A172 (cell line): ENCODE measurements around the gene CEP162. TPM values are rescaled to one million over a fixed set of nuclear protein-coding genes. Genes with fewer than 3 reads are reported as not detected.
"Not testable (repeated sequence)": the region's sequence is repeated elsewhere in the genome, so short reads cannot be mapped to it uniquely, and the experiment has no call there.

Experiments
- DNase-seq: peaks from one replicate; pipeline ENCODE4 v3.0.0-alpha.2; 2015; ENCODE audit warnings: low spot score
- total RNA-seq: library from RNA; depleted of rRNA; stranded (reverse); fragments of >200 nt; shearing (Covaris generic); gene quantifications from 2 replicates; pipeline ENCODE4 v1.2.3, GENCODE V29; 2014; rRNA removed

Gene CEP162
- total RNA-seq: 8.0 and 19.5 TPM in 2 replicates

GRCh38 chr6:84227434-84228197 is at the start of gene CEP162:
Gene CEP162, minus strand, starts transcription at chr6:84227643. Its CDS starts 1,250 bp downstream, at chr6:84226393.
- peak; percentile 77 for DNase-seq

GRCh38 chr6:84274856-84275255 is 47.4 kb upstream of the CEP162 start:
- no peak for DNase-seq

- no peak for DNase-seq
Observed at GRCh38 chr6:84273048-84273809, 45.8 kb upstream of the CEP162 start.

- no peak for DNase-seq
Observed at GRCh38 chr6:84272298-84272697, 44.9 kb upstream of the CEP162 start.

GRCh38 chr6:84271061-84271716 is 43.7 kb upstream of the CEP162 start:
- no peak for DNase-seq

- no peak for DNase-seq
Observed at GRCh38 chr6:84269947-84270733, 42.7 kb upstream of the CEP162 start.

GRCh38 chr6:84268781-84269180 is 41.3 kb upstream of the CEP162 start:
- no peak for DNase-seq

- peak; percentile 40 for DNase-seq
Observed at GRCh38 chr6:84263557-84263956, 36.1 kb upstream of the CEP162 start.

GRCh38 chr6:84260926-84261325 is 33.5 kb upstream of the CEP162 start:
- DNase-seq: no peak

- no peak for DNase-seq
Observed at GRCh38 chr6:84260196-84260595, 32.8 kb upstream of the CEP162 start.

GRCh38 chr6:84258866-84259265 is 31.4 kb upstream of the CEP162 start:
- no peak for DNase-seq

- DNase-seq: no peak
Observed at GRCh38 chr6:84258268-84258667, 30.8 kb upstream of the CEP162 start.

- no peak for DNase-seq
Observed at GRCh38 chr6:84255641-84256040, 28.2 kb upstream of the CEP162 start.

- no peak for DNase-seq
Observed at GRCh38 chr6:84253380-84253779, 25.9 kb upstream of the CEP162 start.

- DNase-seq: no peak
Observed at GRCh38 chr6:84251891-84252539, 24.6 kb upstream of the CEP162 start.

GRCh38 chr6:84249724-84250123 is 22.3 kb upstream of the CEP162 start:
- no peak for DNase-seq

GRCh38 chr6:84244416-84245081 is 17.1 kb upstream of the CEP162 start:
- not testable (repeated sequence) for DNase-seq

GRCh38 chr6:84243240-84243639 is 15.8 kb upstream of the CEP162 start:
- DNase-seq: no peak

- DNase-seq: no peak
Observed at GRCh38 chr6:84242265-84242664, 14.8 kb upstream of the CEP162 start.

GRCh38 chr6:84228198-84228543 is 728 bp upstream of the CEP162 start:
- DNase-seq: no peak

- DNase-seq: no peak
Observed at GRCh38 chr6:84227044-84227433, 404 bp downstream of the CEP162 start.
